A673 (cell line): ENCODE results near the gene RNF135. TPM values are rescaled to one million over a fixed set of nuclear protein-coding genes. Genes with fewer than 3 reads are reported as not detected.
"Not testable (repeated sequence)": the region's sequence is repeated elsewhere in the genome, so short reads cannot be mapped to it uniquely, and the experiment has no call there.

Source experiments
- BruUV-seq: library from RNA; stranded (reverse); fragments of 400-500 nt; replicated peaks from 2 replicates; lab custom pipeline; 2021; lab: Mats Ljungman, UMichigan
- CTCF ChIA-PET: fragments of 300-600 bp; sonication (Branson Sonifier 250); formaldehyde crosslinking; loops from one replicate; lab custom pipeline; 2022; ENCODE audit warnings: antibody characterized with exemption; lab: Charles Lee
- POLR2A ChIA-PET: fragments of 300-600 bp; sonication (Branson Sonifier 250); formaldehyde crosslinking; loops from one replicate; lab custom pipeline; 2022; ENCODE audit warnings: antibody characterized with exemption; ENCODE audit not compliant: low non-redundant PET; lab: Charles Lee
- DNase-seq: peaks from one replicate; pipeline ENCODE4 v3.0.0-alpha.2; 2015; ENCODE audit warnings: low spot score
- H3K27ac ChIP-seq: fragments of 200-600 bp; sonication (generic); 2 replicates; pipeline ENCODE4 v1.5.1; 2016; ENCODE audit warnings: mixed run types, low read depth, mild to moderate bottlenecking, mixed read lengths, antibody characterized with exemption, low read length; ENCODE audit not compliant: poor library complexity, severe bottlenecking
- H3K27me3 ChIP-seq: fragments of 200-600 bp; sonication (generic); replicated peaks from 2 replicates; pipeline ENCODE4 v1.6.1; 2017; ENCODE audit warnings: mixed run types, low read depth, mild to moderate bottlenecking, mixed read lengths, antibody characterized with exemption, low read length; ENCODE audit not compliant: insufficient read depth, poor library complexity
- H3K36me3 ChIP-seq: fragments of 200-600 bp; sonication (generic); 2 replicates; pipeline ENCODE4 v1.6.1; 2016; ENCODE audit warnings: mixed run types, mild to moderate bottlenecking, mixed read lengths, antibody characterized with exemption, low read length; ENCODE audit not compliant: insufficient read depth, poor library complexity, severe bottlenecking
- H3K4me1 ChIP-seq: fragments of 200-600 bp; sonication (generic); 2 replicates; pipeline ENCODE4 v1.6.1; 2017; ENCODE audit warnings: mixed run types, mild to moderate bottlenecking, mixed read lengths, antibody characterized with exemption, low read length; ENCODE audit not compliant: insufficient read depth, poor library complexity, severe bottlenecking
- H3K4me3 ChIP-seq: fragments of 200-600 bp; sonication (generic); 2 replicates; pipeline ENCODE4 v1.5.1; 2016; ENCODE audit warnings: low read depth, mixed run types, mild to moderate bottlenecking, mixed read lengths, low read length; ENCODE audit not compliant: poor library complexity, severe bottlenecking
- H3K9me3 ChIP-seq: fragments of 200-600 bp; sonication (generic); 2 replicates; pipeline ENCODE4 v1.6.1; 2016; ENCODE audit warnings: mixed run types, low read depth, mild to moderate bottlenecking, mixed read lengths, antibody characterized with exemption, low read length; ENCODE audit not compliant: poor library complexity, severe bottlenecking
- CTCF ChIP-seq: fragments of 300-800, 200-600 bp; sonication (generic); conservative IDR thresholded peaks from 2 replicates; pipeline ENCODE4 v1.5.1; 2017; ENCODE audit warnings: low read depth, mild to moderate bottlenecking, antibody characterized with exemption, low read length, moderate library complexity, mixed read lengths
- EZH2 ChIP-seq: fragments of 200-600 bp; sonication (generic); IDR thresholded peaks from 2 replicates; pipeline ENCODE4 v1.6.1; 2017; ENCODE audit warnings: borderline replicate concordance, low read depth, mild to moderate bottlenecking, mixed read lengths, antibody characterized with exemption, low read length; ENCODE audit not compliant: poor library complexity, severe bottlenecking
- intact Hi-C: fragments of 100-400 bp; cut with micrococcal nuclease; formaldehyde crosslinking; loops from one replicate; pipeline ENCODE4 v1.10.0; 2022; ENCODE audit not compliant: unreplicated experiment
- total RNA-seq: library from RNA; stranded (reverse); gene quantifications from 2 replicates; pipeline ENCODE4 v1.2.3, GENCODE V29; 2021

RNF135 gene
- total RNA-seq, 1 experiment from 2014 or later: 7.5 TPM

GRCh38 chr17:30961209-30962188 is 9.3 kb upstream of the RNF135 start:
- POLR2A ChIA-PET: interaction anchor here (0.9 kb wide), 1 partner anchor 9 kb away, joined by 5 read pairs; no protein-coding TSS in a partner anchor

GRCh38 chr17:30964312-30964711 is 6.5 kb upstream of the RNF135 start:
- BruUV-seq, CTCF ChIA-PET, H3K27ac ChIP-seq, intact Hi-C loops, POLR2A ChIA-PET, H3K27me3 ChIP-seq, H3K4me3 ChIP-seq, H3K4me1 ChIP-seq, DNase-seq, H3K36me3 ChIP-seq, H3K9me3 ChIP-seq: not testable (repeated sequence)

More at GRCh38 chr17:30961209-30962188, 9.3 kb upstream of the RNF135 start:
- no TSS peak for BruUV-seq
- CTCF ChIA-PET: no interaction called here
- Histone ChIP-seq H3K9me3 (no peaks in the 10 kb centered on the region), H3K4me3 (no peak overlapping the region), H3K36me3 (no peaks in the 10 kb centered on the region), H3K27me3 (no peaks in the 10 kb centered on the region), H3K27ac (no peak overlapping the region), H3K4me1 (no peaks in the 10 kb centered on the region)
- no peak for TF ChIP-seq EZH2
- TF ChIP-seq CTCF: no peak
- intact Hi-C loops: no loop called here
- DNase-seq: no peak

- ChIA-PET CTCF (no interaction called here), POLR2A (no interaction called here)
- Histone ChIP-seq H3K27ac (no peak overlapping the region), H3K4me3 (no peak overlapping the region), H3K4me1 (no peaks in the 10 kb centered on the region), H3K9me3 (no peaks in the 10 kb centered on the region), H3K36me3 (no peaks in the 10 kb centered on the region), H3K27me3 (no peaks in the 10 kb centered on the region)
- no peak for TF ChIP-seq CTCF
- no peak for TF ChIP-seq EZH2
- intact Hi-C loops: no loop called here
- BruUV-seq: no TSS peak
- DNase-seq: peak; percentile 11
Measured at GRCh38 chr17:30964876-30965275, 6.0 kb upstream of the RNF135 start.
